Sigmoid colon (tissue), 4 donors: ENCODE data around the gene DESI1.

Experiments
- EP300 ChIP-seq, 4 donors: sonication (generic); formaldehyde crosslinking; IDR thresholded peaks; one replicate each; pipeline ENCODE4 v1.6.1; 2017; ENCODE audit warnings: antibody characterized with exemption in 4 of 4
- POLR2A ChIP-seq, 2 donors: fragments of 450-650 bp; IDR thresholded peaks; one replicate each; pipeline ENCODE4 v1.6.1; 2016; ENCODE audit warnings: antibody characterized with exemption in 2 of 2, mild to moderate bottlenecking in 2 of 2, moderate library complexity in 2 of 2
- POLR2AphosphoS5 ChIP-seq, 4 donors: sonication (generic); formaldehyde crosslinking; IDR thresholded peaks; one replicate each; pipeline ENCODE4 v1.6.1; 2017; ENCODE audit warnings: antibody characterized with exemption in 4 of 4
- TF ChIP-seq, protein P1 (sequence below), 4 experiments: fragments of 450-650 bp in 3 of 4; fragments of 200-600 bp in 1 of 4; IDR thresholded peaks; one replicate each; pipeline ENCODE4 v1.5.1; 2016 to 2019; ENCODE audit warnings: antibody characterized with exemption in 4 of 4, mild to moderate bottlenecking in 3 of 4, moderate library complexity in 2 of 4

- TF ChIP-seq, protein P1, sequence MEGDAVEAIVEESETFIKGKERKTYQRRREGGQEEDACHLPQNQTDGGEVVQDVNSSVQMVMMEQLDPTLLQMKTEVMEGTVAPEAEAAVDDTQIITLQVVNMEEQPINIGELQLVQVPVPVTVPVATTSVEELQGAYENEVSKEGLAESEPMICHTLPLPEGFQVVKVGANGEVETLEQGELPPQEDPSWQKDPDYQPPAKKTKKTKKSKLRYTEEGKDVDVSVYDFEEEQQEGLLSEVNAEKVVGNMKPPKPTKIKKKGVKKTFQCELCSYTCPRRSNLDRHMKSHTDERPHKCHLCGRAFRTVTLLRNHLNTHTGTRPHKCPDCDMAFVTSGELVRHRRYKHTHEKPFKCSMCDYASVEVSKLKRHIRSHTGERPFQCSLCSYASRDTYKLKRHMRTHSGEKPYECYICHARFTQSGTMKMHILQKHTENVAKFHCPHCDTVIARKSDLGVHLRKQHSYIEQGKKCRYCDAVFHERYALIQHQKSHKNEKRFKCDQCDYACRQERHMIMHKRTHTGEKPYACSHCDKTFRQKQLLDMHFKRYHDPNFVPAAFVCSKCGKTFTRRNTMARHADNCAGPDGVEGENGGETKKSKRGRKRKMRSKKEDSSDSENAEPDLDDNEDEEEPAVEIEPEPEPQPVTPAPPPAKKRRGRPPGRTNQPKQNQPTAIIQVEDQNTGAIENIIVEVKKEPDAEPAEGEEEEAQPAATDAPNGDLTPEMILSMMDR (IDR thresholded peaks at IDR 0.05), result no peak
- no peak for TF ChIP-seq EP300 (IDR thresholded peaks at IDR 0.05)
- TF ChIP-seq POLR2A (IDR thresholded peaks at IDR 0.05), result no peak
- no peak for TF ChIP-seq POLR2AphosphoS5 (IDR thresholded peaks at IDR 0.05)
Measured at GRCh38 chr22:41582694-41583093, 38.1 kb downstream of the DESI1 start.
